ENCODE results near the gene TMEM63A.

DNA sequence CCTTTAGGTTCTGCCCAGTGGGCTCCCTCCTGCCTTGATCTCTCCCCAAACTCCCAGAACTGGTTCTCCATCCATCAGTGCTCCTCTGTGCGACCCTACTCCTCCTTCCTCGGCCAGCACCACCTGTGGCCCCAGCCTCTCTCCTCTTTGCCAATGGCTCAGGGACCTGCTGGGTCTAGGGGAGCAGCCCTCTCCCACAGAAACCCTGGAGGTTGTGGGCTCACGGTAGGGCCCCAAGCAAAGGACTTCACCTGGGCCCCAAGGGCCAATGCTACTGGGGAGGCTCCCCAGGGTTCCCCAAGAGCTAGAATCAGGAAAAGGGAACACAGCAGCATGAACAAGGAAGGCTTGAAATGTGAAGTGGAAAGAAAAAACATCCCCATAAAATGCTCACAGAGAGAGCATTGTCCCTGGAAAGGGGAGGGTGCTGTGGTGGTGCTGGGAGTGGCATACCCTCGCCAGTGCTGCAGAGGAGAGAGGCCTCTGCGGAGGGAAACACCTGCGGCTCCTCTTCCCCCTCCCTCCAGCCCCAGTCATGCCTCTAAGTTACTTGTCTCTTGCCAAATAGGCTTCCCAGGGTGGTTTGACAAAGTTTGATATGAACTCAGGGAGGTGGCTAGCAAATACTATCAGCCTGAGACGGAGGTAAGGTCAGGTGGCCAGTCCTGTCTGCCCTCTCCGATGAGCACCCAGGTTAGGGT, 2.5 kb downstream of the TMEM63A start:
- TF ChIP-seq, protein P1, sequence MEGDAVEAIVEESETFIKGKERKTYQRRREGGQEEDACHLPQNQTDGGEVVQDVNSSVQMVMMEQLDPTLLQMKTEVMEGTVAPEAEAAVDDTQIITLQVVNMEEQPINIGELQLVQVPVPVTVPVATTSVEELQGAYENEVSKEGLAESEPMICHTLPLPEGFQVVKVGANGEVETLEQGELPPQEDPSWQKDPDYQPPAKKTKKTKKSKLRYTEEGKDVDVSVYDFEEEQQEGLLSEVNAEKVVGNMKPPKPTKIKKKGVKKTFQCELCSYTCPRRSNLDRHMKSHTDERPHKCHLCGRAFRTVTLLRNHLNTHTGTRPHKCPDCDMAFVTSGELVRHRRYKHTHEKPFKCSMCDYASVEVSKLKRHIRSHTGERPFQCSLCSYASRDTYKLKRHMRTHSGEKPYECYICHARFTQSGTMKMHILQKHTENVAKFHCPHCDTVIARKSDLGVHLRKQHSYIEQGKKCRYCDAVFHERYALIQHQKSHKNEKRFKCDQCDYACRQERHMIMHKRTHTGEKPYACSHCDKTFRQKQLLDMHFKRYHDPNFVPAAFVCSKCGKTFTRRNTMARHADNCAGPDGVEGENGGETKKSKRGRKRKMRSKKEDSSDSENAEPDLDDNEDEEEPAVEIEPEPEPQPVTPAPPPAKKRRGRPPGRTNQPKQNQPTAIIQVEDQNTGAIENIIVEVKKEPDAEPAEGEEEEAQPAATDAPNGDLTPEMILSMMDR (IDR thresholded peaks at IDR 0.05): no peak
- no peak for TF ChIP-seq POLR2A (IDR thresholded peaks at IDR 0.05)
